A204.1 (cell line): ENCODE measurements around the gene DHFR.
"Not testable (repeated sequence)": the region's sequence is repeated elsewhere in the genome, so short reads cannot be mapped to it uniquely, and the experiment has no call there.

ENCODE experiments used
- FAIRE-seq: peaks from 2 replicates; lab custom pipeline; 2012; peaks lifted over from hg19 to GRCh38; lab: Jason Lieb, UNC

Gene DHFR

DNA sequence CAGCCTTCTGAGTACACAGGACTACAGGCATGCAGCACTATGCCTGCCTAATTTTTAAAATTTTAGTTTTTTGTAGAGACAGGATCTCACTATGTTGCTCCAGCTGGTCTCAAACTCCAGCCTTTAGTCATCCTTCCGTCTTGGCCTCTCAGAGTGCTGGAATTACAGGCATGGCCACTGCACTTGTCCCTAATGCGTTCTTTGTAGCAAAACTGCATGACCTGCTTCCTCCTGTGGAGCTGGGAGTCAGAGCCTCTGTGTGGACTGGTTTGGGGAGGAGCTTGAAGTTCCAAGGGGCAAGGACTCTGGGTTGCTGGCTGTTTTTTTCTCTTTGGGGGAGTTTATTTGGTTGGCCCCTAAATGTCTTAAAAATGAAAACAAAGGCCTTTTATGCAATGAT, 62.0 kb downstream of the DHFR start:
- no peak for FAIRE-seq

DNA sequence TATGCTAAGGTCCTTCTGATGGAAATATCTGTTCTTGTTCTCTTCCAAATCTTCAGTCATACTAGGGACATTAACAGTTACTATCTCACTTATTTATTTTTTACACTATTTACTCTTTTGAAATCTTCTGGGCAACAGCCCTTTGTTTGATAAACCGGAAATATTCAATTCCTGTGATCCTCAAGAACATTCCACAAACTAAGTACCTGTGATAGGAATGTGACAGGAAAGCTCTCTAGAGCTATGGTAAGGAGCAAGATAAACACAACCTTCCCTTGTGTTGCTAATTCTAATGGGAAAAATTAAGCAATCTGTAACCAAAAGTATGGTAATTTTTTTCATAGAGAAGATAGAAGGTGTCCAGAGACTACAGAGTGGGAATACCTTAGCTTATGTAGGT, 62.7 kb downstream of the DHFR start:
- FAIRE-seq = no peak

DNA sequence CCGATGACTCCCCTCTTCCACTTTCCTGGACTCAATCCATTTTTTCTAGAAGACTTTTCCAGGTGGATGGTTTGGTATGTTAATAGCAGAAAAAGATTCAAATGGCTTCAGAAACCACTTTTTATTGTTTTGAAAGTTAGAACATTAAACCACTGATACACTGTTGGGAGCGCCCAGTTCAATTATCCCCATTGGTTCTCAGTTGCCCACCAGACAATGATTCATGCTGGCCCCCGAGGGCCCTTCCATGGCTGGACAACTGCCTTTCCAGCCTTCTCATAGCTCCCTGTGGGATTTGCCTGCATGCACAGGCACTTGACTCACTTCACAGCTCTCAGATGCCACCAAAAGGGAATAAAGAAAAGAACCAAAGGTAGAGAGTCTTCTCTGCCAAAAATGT, 63.4 kb downstream of the DHFR start:
- FAIRE-seq = no peak

DNA sequence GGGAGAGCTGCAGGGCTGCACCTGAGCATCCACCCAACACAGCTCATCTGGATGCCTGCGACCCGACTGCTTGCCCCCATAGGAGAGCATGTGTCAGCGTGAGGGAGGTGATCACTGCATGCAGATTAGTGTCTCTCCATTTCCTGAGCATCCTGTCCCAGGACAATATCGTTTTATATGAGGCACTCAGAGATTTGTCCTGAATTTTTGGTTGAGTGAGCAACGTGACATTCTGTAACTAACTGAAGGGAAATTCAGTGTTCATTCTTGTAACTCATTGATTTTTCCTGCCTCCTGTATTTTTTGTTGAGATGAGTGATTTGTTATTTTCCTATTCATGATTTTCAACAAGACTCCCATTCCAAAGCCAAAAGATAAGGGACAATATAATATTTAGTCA, 64.0 kb downstream of the DHFR start:
- FAIRE-seq = no peak

DNA sequence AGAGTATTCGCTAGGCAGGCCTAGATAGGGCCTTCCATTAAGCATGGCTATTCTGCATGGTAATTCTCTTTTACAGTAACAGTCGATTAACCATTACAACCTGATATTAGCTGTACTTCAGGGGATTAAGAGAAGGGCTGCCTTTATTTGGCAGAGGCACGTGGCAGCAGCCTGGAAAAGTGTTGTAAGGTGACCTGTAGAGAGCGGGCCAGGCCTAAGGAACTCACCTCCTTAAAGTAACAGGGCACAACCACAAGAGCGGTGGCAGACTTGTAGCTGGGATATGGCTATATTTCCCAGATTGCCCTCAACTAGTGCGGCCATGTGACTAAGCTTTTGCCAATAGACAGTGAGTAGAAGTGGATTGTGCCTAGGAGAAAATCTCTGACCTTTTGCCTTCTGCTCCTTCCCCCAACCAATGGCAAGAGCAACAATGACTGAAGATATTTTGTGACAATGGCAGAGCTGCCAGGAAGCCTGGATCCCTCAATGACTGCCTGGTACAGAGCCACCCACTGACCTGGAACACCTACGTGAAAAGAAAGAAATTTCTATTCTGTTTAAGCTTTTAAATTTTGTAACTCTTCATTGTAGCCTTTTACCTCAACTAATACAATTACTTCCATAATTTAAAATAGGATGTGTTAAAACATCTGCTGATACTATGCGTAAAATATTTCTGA, 65.8 kb downstream of the DHFR start:
- no peak for FAIRE-seq

DNA sequence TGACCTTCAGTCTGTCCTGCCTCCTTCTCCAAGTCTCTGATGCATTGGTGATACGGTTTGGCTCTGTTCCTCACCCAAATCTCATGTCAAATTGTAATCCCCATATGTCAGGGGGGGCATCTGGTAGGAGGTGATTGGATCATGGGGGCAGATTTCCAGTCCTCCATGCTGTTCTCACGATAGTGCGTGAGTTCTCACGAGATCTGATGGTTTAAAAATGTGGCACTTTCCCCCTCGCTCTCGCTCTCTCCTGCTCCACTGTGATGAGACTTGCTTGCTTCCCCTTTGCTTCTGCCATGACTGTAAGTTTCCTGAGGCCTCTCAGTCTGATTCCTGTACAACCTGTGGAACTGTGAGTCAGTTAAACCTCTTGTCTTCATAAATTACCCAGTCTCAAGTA, 70.0 kb downstream of the DHFR start:
- no peak for FAIRE-seq

DNA sequence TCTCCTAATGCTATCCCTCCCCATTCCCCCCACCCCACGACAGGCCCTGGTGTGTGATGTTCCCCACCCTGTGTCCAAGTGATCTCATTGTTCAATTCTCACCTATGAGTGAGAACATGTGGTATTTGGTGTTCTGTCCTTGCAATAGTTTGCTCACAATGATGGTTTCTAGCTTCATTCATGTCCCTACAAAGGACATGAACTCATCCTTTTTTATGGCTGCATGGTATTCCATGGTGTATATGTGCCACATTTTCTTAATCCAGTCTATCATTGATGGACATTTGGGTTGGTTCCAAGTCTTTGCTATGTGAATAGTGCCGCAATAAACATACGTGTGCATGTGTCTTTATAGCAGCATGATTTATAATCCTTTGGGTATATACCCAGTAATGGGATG, 74.5 kb downstream of the DHFR start:
- not testable (repeated sequence) for FAIRE-seq

DNA sequence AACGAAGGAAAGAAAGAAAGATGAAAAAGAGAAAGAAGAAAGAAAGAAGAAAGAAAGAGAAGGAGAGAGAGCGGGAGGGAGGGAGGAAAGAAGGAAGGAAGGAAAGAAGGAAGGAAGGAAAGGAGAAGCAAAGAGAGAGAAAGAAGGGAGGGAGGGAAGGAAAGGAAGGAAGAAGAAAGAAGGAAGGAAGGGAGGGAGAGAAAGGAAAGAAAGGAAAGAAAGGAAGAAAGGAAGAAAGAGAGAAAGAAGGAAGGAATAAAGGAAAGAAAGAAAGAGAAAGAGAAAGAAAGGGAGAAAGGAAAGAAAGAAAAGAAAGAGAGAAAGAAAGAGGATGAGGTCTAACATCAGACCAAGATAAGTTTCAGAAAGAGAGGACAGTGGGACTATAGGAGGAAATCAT, 75.7 kb downstream of the DHFR start:
- FAIRE-seq = no peak

DNA sequence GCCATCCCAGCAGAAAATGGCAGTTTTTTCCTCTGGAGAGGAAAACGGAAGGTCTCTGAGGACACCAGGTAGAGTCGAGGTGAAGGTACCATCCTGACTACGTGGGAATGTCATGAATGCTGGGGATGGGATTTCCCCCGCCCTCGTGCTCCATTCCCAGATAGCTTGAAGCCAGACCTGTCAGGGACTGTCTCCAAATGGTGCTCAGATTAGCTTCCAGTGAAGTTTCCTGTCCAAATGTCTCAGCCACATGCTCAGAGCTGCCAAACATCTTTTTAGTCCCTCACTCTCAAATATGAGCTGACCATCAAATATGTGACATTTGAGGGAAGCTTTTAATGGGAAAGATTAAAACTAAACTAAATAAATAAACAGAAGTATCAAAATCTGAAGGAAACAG, 77.1 kb downstream of the DHFR start:
- FAIRE-seq = no peak

DNA sequence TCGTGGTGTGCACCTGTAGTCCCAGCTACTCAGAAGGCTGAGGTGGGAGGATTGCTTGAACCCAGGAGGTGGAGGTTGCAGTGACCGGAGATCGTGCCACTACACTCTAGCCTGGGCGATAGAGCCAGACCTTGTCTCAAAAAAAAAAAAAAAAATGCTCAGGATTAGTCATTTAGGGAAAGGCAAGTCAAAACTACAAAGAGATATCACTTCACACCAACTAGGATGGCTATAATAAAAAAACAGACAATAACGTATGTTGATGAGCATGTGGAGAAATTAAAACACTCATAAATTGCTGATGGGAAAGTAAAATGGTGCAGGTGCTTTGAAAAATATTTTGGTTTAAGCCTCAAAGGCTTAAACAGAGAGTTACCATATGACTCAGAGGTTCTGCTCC, 78.4 kb downstream of the DHFR start:
- no peak for FAIRE-seq
